Islet of Langerhans (tissue), 1 donor: ENCODE results near the gene THOC5.

Source experiments
- FAIRE-seq: peaks from one replicate; lab custom pipeline; 2011; peaks lifted over from hg19 to GRCh38; lab: Jason Lieb, UNC

THOC5 gene

GRCh38 chr22:29473001-29473400 is 80.6 kb downstream of the THOC5 start:
- no peak for FAIRE-seq

- no peak for FAIRE-seq
These were observed 83.2 kb downstream of the THOC5 start for GRCh38 chr22:29470159-29470855.

GRCh38 chr22:29469755-29470154 is 83.8 kb downstream of the THOC5 start:
- no peak for FAIRE-seq

GRCh38 chr22:29464581-29464980 is 89.0 kb downstream of the THOC5 start:
- no peak for FAIRE-seq

- no peak for FAIRE-seq
These were observed 89.9 kb downstream of the THOC5 start for GRCh38 chr22:29463629-29464028.

- no peak for FAIRE-seq
These were observed 92.3 kb downstream of the THOC5 start for GRCh38 chr22:29461263-29461662.

- FAIRE-seq: no peak
These were observed 93.8 kb downstream of the THOC5 start for GRCh38 chr22:29459773-29460172.

- no peak for FAIRE-seq
These were observed 95.0 kb downstream of the THOC5 start for GRCh38 chr22:29458551-29458950.

- FAIRE-seq: no peak
These were observed 95.8 kb downstream of the THOC5 start for GRCh38 chr22:29457730-29458129.

GRCh38 chr22:29456211-29456671 is 97.3 kb downstream of the THOC5 start:
- no peak for FAIRE-seq
